ENCODE data around the gene THSD7B.

The THSD7B gene

GRCh38 chr2:137039482-137040152 is 274.3 kb downstream of the THSD7B start:
- TF ChIP-seq, protein P1, sequence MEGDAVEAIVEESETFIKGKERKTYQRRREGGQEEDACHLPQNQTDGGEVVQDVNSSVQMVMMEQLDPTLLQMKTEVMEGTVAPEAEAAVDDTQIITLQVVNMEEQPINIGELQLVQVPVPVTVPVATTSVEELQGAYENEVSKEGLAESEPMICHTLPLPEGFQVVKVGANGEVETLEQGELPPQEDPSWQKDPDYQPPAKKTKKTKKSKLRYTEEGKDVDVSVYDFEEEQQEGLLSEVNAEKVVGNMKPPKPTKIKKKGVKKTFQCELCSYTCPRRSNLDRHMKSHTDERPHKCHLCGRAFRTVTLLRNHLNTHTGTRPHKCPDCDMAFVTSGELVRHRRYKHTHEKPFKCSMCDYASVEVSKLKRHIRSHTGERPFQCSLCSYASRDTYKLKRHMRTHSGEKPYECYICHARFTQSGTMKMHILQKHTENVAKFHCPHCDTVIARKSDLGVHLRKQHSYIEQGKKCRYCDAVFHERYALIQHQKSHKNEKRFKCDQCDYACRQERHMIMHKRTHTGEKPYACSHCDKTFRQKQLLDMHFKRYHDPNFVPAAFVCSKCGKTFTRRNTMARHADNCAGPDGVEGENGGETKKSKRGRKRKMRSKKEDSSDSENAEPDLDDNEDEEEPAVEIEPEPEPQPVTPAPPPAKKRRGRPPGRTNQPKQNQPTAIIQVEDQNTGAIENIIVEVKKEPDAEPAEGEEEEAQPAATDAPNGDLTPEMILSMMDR (IDR thresholded peaks at IDR 0.05; ENCODE audit: control insufficient read depth, extremely low read depth, insufficient read depth) = no peak
- no peak for DNase-seq (ENCODE audit: low read depth)
- no peak overlapping the region for H3K4me3 ChIP-seq (ENCODE audit: low read depth, low read length)

GRCh38 chr2:137047369-137047768 is 282.0 kb downstream of the THSD7B start:
- TF ChIP-seq, protein P1 (IDR thresholded peaks at IDR 0.05; ENCODE audit: control insufficient read depth, extremely low read depth, insufficient read depth) = no peak
- DNase-seq (ENCODE audit: low read depth) = no peak
- H3K4me3 ChIP-seq (ENCODE audit: low read depth, low read length) = no peak overlapping the region

DNA sequence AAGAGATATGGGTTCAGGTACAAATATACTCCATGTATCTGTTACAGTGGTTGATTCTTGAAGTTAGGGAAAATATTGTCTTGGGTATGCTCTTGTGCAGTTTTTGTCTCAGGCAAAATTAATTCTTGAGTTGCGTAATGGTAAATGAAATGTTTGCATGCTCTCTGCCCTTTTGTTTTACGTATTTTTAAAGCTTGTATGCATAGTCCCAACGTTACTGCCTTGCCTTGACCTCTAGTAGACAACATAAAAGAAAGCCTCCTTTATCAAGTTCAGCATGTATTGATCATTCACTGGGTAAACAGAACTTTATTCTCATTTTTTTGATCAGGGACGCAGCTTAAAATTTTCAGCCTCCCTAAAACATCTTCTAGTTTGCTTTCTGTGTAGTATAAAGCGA is 283.1 kb downstream of the THSD7B start:
- no peak overlapping the region for H3K4me3 ChIP-seq (ENCODE audit: low read depth, low read length)
- DNase-seq (ENCODE audit: low read depth) = no peak
- TF ChIP-seq, protein P1 (IDR thresholded peaks at IDR 0.05; ENCODE audit: control insufficient read depth, extremely low read depth, insufficient read depth) = no peak

- no peak for DNase-seq (ENCODE audit: low read depth)
- TF ChIP-seq, protein P1 (IDR thresholded peaks at IDR 0.05; ENCODE audit: control insufficient read depth, extremely low read depth, insufficient read depth) = no peak
- H3K4me3 ChIP-seq (ENCODE audit: low read depth, low read length) = no peak overlapping the region
Observed at GRCh38 chr2:137049518-137049917, 284.2 kb downstream of the THSD7B start.

DNA sequence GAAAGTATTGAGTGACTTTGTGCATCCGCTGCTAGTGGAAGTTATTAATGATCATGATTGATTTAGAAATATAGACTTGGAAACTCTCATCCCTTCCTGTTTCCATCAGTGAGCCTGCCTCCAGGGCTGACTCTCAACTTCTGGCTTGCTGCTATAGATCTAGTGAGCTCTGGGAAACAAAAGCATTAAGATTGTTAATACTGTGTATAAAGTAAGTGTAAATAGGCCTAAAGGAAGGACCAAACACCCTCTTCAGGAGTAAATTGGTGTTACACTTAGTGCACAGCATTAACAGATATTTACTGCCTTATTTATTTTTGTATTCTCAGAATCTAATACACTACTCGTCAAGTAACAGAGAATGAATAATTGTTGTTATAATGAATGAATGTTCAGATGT is 285.6 kb downstream of the THSD7B start:
- no peak for DNase-seq (ENCODE audit: low read depth)
- H3K4me3 ChIP-seq (ENCODE audit: low read depth, low read length) = no peak overlapping the region
- TF ChIP-seq, protein P1 (IDR thresholded peaks at IDR 0.05; ENCODE audit: control insufficient read depth, extremely low read depth, insufficient read depth) = peak; percentile 52

GRCh38 chr2:137051778-137052398 is 286.5 kb downstream of the THSD7B start:
- no peak overlapping the region for H3K4me3 ChIP-seq (ENCODE audit: low read depth, low read length)
- TF ChIP-seq, protein P1 (IDR thresholded peaks at IDR 0.05; ENCODE audit: control insufficient read depth, extremely low read depth, insufficient read depth) = no peak
- no peak for DNase-seq (ENCODE audit: low read depth)

Measured in LNCaP clone FGC (cell line).